GM20000 (cell line): ENCODE results near the gene TRMT44.

ENCODE experiments used
- DNase-seq: peaks from one replicate; pipeline ENCODE4 v3.0.0; 2012; ENCODE audit warnings: low spot score
- CTCF ChIP-seq: IDR thresholded peaks from 2 replicates; pipeline ENCODE4 v1.5.1; 2012; ENCODE audit warnings: mild to moderate bottlenecking, control low read depth; ENCODE audit errors: extremely low read depth, missing control alignments

TRMT44 gene

GRCh38 chr4:8394806-8395205 lies 45.8 kb upstream of the TRMT44 start:
- no peak for DNase-seq
- TF ChIP-seq CTCF: no peak

GRCh38 chr4:8395504-8396296 lies 44.9 kb upstream of the TRMT44 start:
- no peak for TF ChIP-seq CTCF
- DNase-seq: no peak

- no peak for TF ChIP-seq CTCF
- DNase-seq: no peak
These were observed 43.7 kb upstream of the TRMT44 start for GRCh38 chr4:8396762-8397406.

- no peak for DNase-seq
- no peak for TF ChIP-seq CTCF
These were observed 42.2 kb upstream of the TRMT44 start for GRCh38 chr4:8398347-8398746.

GRCh38 chr4:8399298-8399697 lies 41.3 kb upstream of the TRMT44 start:
- no peak for TF ChIP-seq CTCF
- no peak for DNase-seq

- TF ChIP-seq CTCF: no peak
These were observed 39.8 kb upstream of the TRMT44 start for GRCh38 chr4:8400632-8401325.

GRCh38 chr4:8401665-8402064 lies 38.9 kb upstream of the TRMT44 start:
- no peak for TF ChIP-seq CTCF
- no peak for DNase-seq

More at GRCh38 chr4:8400632-8401325, 39.8 kb upstream of the TRMT44 start:
- DNase-seq: no peak
